Activated naive CD4-positive, alpha-beta T cell treated with anti-CD3 and anti-CD28 coated beads, Interleukin-2, amount 50 U/mL, for 24 hours (primary cell): ENCODE data around the gene S100A5.
"Not testable (repeated sequence)": the region's sequence is repeated elsewhere in the genome, so short reads cannot be mapped to it uniquely, and the experiment has no call there.

Experiments
- H3K27ac Mint-ChIP-seq: one replicate; pipeline ENCODE4 v1.8.0; 2021; ENCODE audit warnings: mild to moderate bottlenecking, mixed read lengths
- H3K27me3 Mint-ChIP-seq: one replicate; pipeline ENCODE4 v1.8.0; 2021; ENCODE audit warnings: mixed read lengths
- H3K36me3 Mint-ChIP-seq: one replicate; pipeline ENCODE4 v1.8.0; 2021; ENCODE audit warnings: mixed read lengths
- H3K4me1 Mint-ChIP-seq: one replicate; pipeline ENCODE4 v1.8.0; 2021; ENCODE audit warnings: mixed read lengths
- H3K4me3 Mint-ChIP-seq: one replicate; pipeline ENCODE4 v1.8.0; 2021; ENCODE audit warnings: mild to moderate bottlenecking, mixed read lengths
- H3K9me3 Mint-ChIP-seq: one replicate; pipeline ENCODE4 v1.8.0; 2021; ENCODE audit warnings: mixed read lengths

Gene S100A5, protein sequence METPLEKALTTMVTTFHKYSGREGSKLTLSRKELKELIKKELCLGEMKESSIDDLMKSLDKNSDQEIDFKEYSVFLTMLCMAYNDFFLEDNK

DNA sequence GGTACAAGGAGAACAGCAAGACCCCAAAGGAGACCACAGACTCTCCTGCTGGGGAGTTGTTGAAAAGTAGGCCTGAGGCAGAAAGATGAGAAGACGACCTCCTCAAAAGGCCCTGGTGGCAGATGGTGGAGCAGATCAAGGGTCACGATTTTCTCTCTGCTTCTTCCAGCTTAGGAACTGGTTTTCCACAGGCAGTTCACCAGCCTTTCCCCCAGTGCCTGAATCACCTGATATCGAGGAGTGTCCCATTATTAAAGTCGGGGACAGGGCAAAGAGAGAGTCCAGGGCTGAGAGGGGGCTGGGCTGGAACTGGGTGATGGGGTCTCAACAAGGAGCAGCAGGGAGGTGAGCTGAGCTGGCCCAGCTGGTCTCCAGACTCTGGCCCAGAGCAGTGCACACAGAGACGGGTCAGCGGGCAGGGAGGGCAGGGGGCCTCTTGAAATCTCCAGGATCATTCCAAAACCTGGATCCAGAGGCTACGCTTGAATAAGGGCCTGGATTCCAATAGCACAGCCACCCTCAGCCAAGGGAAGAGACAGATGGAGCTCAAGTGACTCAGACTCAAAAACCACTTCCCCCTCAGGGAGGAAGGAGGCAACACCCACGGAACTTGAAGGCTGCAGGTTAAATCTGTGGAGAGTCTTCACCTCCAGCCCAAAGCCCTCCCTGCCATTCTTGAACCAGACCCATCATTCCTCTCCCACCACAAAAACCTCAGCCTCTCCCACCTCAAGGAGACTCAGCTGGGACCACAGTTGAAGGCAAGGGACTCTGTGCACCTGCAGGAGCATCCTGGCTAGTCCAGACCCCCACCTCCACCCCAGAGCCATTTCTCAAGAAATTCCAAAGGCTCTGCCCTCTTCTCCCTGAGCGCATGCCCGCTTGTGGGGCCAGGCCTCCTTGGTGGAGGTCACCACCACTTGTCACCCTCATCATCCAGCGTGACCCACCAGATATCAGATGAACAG lies at the start of gene S100A5:
S100A5 (minus strand) TSS at position 541 of the 968 bp plus-strand sequence. CDS start 743 bp downstream, outside the sequence.
- peak within 1 kb of the TSS; percentile 62 for H3K4me3 Mint-ChIP-seq
- H3K27me3 Mint-ChIP-seq = no peaks in the 10 kb centered on the region
- H3K4me1 Mint-ChIP-seq = peaks cover 78% of the 10 kb centered on the region
- H3K36me3 Mint-ChIP-seq = peaks cover 3% of the 10 kb centered on the region
- H3K9me3 Mint-ChIP-seq = no peaks in the 10 kb centered on the region
- peak within 1 kb of the TSS; percentile 95 for H3K27ac Mint-ChIP-seq

DNA sequence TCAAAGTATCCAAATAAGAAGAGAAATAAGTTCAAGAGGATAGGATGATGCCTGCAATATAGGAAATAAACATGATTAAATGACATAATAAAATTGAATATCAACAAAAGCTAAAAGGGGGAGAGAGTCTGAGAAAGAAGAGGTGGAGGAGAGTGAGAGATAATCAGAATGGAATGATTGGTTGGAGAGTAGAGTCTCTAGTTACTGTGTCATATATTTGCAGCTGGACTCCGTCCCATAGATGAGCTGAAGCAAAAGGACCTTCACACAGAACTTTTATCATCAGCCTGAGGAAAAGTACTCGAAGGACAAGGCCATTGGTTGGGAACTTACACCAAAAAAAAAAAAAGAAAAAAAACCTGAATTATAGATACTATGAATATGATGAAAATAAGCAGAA lies 47.7 kb upstream of the S100A5 start:
- no peaks in the 10 kb centered on the region for H3K9me3 Mint-ChIP-seq
- no peak overlapping the region for H3K4me3 Mint-ChIP-seq
- no peaks in the 10 kb centered on the region for H3K4me1 Mint-ChIP-seq
- no peaks in the 10 kb centered on the region for H3K27me3 Mint-ChIP-seq
- H3K27ac Mint-ChIP-seq = no peak overlapping the region
- no peaks in the 10 kb centered on the region for H3K36me3 Mint-ChIP-seq

DNA sequence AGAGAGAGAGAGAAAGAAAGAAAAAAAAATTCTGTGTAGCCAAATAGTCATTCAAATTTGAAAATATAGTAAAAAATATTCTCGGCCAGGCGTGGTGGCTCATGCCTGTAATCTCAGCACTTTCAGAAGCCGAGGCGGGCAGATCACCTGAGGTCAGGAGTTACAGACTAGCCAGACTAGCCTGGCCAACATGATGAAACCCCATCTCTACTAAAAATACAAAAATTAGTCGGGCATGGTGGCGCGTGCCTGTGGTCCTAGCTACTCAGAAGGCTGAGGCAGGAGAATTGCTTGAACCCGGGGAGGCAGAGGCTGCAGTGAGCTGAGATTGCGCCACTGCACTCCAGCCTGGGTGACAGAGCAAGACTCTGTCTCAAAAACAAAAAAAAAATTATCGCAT lies 47.3 kb upstream of the S100A5 start:
- not testable (repeated sequence) for H3K27ac Mint-ChIP-seq, H3K4me3 Mint-ChIP-seq, H3K36me3 Mint-ChIP-seq, H3K9me3 Mint-ChIP-seq, H3K27me3 Mint-ChIP-seq, H3K4me1 Mint-ChIP-seq

DNA sequence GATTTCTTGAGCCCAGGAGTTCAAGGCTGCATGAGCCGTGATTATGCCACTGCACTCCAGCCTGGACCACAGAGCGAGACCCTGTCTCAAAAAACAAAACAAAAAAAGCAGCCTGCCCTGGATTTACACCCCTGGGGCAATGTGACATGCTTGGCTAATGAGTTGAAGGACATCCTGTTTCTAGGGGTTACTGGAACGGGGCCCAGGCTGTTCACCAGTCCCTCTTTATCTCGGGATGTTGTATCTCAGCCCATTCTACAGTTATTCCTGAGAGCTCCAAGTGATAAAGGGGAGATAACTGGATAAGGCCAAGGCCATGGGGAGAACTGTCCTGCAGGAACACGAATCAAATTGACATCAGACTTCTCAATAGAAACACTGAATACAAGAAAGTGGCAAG lies 46.6 kb upstream of the S100A5 start:
- no peaks in the 10 kb centered on the region for H3K9me3 Mint-ChIP-seq
- no peaks in the 10 kb centered on the region for H3K36me3 Mint-ChIP-seq
- no peaks in the 10 kb centered on the region for H3K4me1 Mint-ChIP-seq
- no peak overlapping the region for H3K27ac Mint-ChIP-seq
- no peak overlapping the region for H3K4me3 Mint-ChIP-seq
- no peaks in the 10 kb centered on the region for H3K27me3 Mint-ChIP-seq

DNA sequence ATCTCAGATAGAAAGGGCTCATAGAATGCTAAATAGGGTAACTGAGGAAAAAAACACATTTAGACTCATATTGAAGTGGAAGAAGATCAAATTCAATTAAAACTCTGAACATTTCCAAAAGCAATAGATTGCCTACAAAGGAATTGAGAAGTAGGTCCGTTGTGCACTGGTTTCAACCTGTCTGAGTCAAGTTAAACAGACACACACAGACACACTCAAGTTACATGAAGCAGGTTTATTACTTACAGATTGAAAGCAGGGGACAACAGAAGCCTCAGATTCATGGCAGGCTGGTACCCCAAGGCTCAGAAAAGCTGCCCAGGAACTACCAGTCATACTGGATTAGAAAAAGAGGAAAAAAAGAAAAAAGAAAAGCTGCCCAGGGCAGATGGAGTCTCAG lies 45.6 kb upstream of the S100A5 start:
- no peak overlapping the region for H3K27ac Mint-ChIP-seq
- H3K4me3 Mint-ChIP-seq = no peak overlapping the region
- no peaks in the 10 kb centered on the region for H3K36me3 Mint-ChIP-seq
- H3K4me1 Mint-ChIP-seq = no peaks in the 10 kb centered on the region
- H3K27me3 Mint-ChIP-seq = no peaks in the 10 kb centered on the region
- no peaks in the 10 kb centered on the region for H3K9me3 Mint-ChIP-seq

DNA sequence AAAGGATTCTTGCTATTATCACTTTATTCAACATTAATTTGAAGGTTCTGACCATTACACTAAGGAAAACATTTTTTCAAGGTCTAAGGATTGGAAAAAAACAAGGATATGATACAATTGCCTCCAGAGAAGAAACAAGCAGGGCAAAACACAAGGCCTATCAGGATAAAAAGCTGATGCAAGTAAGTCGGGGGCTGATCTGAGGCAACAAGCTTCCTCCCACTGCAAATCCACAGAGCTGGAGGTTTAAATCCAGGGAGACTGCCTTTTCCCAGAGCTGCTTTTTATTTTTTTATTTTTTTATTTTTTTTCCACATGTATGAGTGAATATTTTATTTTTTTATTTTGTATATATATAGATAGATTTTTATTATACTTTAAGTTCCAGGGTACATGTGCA lies 44.3 kb upstream of the S100A5 start:
- Mint-ChIP-seq H3K4me3 (no peak overlapping the region), H3K36me3 (no peaks in the 10 kb centered on the region), H3K9me3 (no peaks in the 10 kb centered on the region), H3K27me3 (no peaks in the 10 kb centered on the region), H3K4me1 (no peaks in the 10 kb centered on the region), H3K27ac (no peak overlapping the region)

DNA sequence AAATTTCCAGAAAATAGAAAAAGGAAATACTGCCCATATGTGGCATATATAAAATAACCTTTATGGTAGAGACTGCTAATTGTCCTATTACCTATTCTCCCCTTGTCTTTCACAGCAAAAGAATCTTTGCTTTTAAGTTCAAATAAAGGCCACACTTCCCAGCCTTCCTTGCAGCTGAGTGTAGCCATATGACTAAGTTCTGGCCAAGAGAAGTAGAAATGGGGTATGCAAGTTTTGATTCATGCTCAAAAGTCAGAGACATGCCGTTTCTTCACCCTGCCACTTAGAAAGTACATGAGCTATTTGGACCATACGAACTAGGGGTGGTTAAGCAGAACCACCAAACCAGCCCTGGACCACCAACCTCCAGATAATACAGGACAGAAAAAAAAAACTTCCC lies 43.2 kb upstream of the S100A5 start:
- no peaks in the 10 kb centered on the region for H3K27me3 Mint-ChIP-seq
- no peaks in the 10 kb centered on the region for H3K36me3 Mint-ChIP-seq
- no peak overlapping the region for H3K27ac Mint-ChIP-seq
- no peaks in the 10 kb centered on the region for H3K9me3 Mint-ChIP-seq
- no peak overlapping the region for H3K4me3 Mint-ChIP-seq
- no peaks in the 10 kb centered on the region for H3K4me1 Mint-ChIP-seq

DNA sequence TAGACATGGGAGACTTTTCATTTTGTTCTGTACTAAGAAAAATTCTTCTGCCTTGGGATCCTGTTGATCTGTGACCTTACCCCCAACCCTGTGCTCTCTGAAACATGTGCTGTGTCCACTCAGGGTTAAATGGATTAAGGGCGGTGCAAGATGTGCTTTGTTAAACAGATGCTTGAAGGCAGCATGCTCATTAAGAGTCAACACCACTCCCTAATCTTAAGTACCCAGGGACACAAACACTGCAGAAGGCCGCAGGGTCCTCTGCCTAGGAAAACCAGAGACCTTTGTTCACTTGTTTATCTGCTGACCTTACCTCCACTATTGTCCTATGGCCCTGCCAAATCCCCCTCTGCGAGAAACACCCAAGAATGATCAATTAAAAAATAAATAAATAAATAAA lies 42.8 kb upstream of the S100A5 start:
- not testable (repeated sequence) for H3K27ac Mint-ChIP-seq, H3K9me3 Mint-ChIP-seq, H3K4me1 Mint-ChIP-seq, H3K27me3 Mint-ChIP-seq, H3K36me3 Mint-ChIP-seq, H3K4me3 Mint-ChIP-seq

DNA sequence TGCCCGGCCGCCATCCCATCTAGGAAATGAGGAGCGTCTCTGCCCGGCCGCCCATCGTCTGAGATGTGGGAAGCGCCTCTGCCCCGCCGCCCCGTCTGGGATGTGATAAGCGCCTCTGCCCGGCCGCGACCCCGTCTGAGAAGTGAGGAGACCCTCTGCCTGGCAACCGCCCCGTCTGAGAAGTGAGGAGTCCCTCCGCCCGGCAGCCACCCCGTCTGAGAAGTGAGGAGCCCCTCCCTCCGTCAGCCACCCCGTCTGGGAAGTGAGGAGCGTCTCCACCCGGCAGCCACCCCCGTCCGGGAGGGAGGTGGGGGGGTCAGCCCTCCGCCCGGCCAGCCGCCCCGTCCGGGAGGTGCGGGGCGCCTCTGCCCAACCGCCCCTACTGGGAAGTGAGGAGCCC lies 42.1 kb upstream of the S100A5 start:
- H3K9me3 Mint-ChIP-seq, H3K36me3 Mint-ChIP-seq, H3K4me3 Mint-ChIP-seq, H3K27me3 Mint-ChIP-seq, H3K4me1 Mint-ChIP-seq, H3K27ac Mint-ChIP-seq: not testable (repeated sequence)

DNA sequence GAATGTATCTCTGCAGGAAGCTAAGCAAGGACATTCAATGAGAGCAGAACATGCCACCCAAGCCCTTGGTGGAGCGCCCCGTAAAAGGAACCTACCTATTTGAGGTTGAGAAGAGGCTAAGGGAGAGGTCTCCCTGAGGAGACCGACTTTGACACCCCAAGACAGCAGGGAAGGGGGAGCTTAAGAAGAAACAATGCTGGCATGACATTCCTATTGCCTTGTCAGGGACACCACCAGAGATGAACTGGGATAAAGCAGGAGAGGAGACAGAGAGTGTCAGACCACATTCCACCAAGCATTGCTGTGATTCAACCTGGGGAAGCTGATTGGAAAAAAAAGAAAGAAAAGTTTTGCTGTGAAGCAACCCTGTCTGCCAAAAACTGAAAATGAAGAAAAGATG lies 38.2 kb upstream of the S100A5 start:
- H3K9me3 Mint-ChIP-seq = no peaks in the 10 kb centered on the region
- no peak overlapping the region for H3K4me3 Mint-ChIP-seq
- H3K27me3 Mint-ChIP-seq = peaks cover 7% of the 10 kb centered on the region
- H3K4me1 Mint-ChIP-seq = no peaks in the 10 kb centered on the region
- no peak overlapping the region for H3K27ac Mint-ChIP-seq
- H3K36me3 Mint-ChIP-seq = no peaks in the 10 kb centered on the region

DNA sequence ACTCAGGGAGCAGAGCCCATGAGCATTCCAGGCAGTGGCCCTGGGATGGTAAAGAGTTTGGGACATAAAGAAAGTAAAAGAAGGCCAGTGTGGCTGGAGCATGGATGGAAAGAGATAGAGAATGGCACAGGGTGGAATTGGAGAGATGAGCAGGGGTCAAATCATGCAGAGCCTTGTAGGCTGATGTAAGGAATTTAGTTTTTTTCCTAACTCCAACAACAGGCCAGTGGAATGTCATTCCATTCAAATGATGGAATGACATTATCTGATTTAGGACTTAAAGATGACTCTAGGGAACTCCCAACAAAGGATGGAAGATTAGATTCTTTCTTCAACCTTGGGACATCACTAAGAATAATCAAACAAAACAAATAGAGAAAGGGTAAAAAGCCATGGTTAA lies 37.8 kb upstream of the S100A5 start:
- no peaks in the 10 kb centered on the region for H3K36me3 Mint-ChIP-seq
- H3K9me3 Mint-ChIP-seq = no peaks in the 10 kb centered on the region
- no peak overlapping the region for H3K4me3 Mint-ChIP-seq
- peaks cover 7% of the 10 kb centered on the region for H3K27me3 Mint-ChIP-seq
- peaks cover 3% of the 10 kb centered on the region for H3K4me1 Mint-ChIP-seq
- peak overlapping the region; percentile 66 for H3K27ac Mint-ChIP-seq

DNA sequence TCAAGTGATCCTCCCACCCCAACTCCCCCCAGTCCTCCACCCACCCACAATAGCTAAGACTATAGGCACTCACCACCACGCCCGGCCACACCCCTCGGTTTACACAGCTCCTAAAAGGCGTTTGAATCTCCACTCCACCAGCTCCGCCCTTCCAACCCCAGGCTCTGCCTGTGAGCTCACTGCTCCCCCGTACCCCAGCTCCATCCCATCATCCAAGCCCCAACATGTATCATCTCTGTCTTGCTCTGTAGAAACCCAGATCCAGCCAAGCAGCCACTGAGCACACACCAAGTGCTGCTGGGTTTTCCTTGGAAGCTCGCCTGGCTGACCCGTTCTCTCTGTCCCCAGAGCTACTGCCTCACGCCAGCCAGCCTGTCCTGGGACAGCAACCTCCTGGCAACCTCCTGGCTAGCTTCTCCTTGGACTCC lies 36.9 kb upstream of the S100A5 start:
- H3K27ac Mint-ChIP-seq = no peak overlapping the region
- peaks cover 11% of the 10 kb centered on the region for H3K4me1 Mint-ChIP-seq
- H3K27me3 Mint-ChIP-seq = peaks cover 7% of the 10 kb centered on the region
- no peaks in the 10 kb centered on the region for H3K36me3 Mint-ChIP-seq
- H3K9me3 Mint-ChIP-seq = no peaks in the 10 kb centered on the region
- no peak overlapping the region for H3K4me3 Mint-ChIP-seq

DNA sequence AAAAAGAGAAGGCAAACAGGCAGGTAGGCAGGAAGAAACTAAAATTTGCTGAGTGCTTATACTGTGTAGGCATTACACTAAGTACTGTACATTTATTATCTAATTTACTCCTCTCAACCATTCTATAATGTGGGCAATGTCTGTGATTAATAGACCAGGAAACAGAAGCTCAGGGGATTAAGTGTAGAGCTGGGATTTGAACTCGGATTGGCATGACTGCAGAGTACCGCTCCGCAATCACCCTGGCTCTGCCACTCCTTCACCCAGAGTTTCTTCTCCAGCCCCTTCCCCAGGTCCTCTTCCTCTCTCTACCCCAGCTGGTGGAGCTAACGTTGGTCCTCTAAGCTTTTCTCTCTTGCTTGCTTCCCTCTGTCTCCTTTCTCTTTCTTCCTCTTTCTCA lies 36.4 kb upstream of the S100A5 start:
- peaks cover 7% of the 10 kb centered on the region for H3K27me3 Mint-ChIP-seq
- no peak overlapping the region for H3K4me3 Mint-ChIP-seq
- H3K36me3 Mint-ChIP-seq = no peaks in the 10 kb centered on the region
- H3K4me1 Mint-ChIP-seq = peaks cover 16% of the 10 kb centered on the region
- H3K9me3 Mint-ChIP-seq = no peaks in the 10 kb centered on the region
- H3K27ac Mint-ChIP-seq = no peak overlapping the region

DNA sequence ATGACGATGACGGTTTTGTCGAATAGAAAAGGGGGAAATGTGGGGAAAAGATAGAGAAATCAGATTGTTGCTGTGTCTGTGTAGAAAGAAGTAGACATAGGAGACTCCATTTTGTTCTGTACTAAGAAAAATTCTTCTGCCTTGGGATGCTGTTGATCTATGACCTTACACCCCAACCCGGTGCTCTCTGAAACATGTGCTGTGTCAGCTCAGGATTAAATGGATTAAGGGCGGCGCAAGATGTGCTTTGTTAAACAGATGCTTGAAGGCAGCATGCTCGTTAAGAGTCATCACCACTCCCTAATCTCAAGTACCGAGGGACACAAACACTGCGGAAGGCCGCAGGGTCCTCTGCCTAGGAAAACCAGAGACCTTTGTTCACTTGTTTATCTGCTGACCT lies 34.8 kb upstream of the S100A5 start:
- peaks cover 24% of the 10 kb centered on the region for H3K4me1 Mint-ChIP-seq
- not testable (repeated sequence) for H3K9me3 Mint-ChIP-seq, H3K27me3 Mint-ChIP-seq, H3K36me3 Mint-ChIP-seq, H3K4me3 Mint-ChIP-seq, H3K27ac Mint-ChIP-seq

DNA sequence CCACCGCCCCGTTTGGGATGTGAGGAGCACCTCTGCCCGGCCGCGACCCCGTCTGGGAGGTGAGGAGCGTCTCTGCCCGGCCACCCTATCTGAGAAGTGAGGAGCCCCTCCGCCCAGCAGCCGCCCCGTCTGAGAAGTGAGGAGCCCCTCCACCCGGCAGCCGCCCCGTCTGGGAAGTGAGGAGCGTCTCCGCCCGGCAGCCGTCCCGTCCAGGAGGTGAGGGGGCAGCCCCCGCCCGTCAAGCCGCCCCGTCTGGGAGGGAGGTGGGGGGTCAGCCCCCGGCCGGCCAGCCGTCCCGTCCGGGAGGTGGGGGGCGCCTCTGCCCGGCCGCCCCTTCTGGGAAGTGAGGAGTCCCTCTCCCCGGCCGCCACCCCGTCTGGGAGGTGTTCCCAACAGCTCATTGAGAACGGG lies 34.4 kb upstream of the S100A5 start:
- H3K27me3 Mint-ChIP-seq, H3K27ac Mint-ChIP-seq, H3K4me3 Mint-ChIP-seq, H3K36me3 Mint-ChIP-seq, H3K9me3 Mint-ChIP-seq: not testable (repeated sequence)
- H3K4me1 Mint-ChIP-seq = peaks cover 24% of the 10 kb centered on the region

DNA sequence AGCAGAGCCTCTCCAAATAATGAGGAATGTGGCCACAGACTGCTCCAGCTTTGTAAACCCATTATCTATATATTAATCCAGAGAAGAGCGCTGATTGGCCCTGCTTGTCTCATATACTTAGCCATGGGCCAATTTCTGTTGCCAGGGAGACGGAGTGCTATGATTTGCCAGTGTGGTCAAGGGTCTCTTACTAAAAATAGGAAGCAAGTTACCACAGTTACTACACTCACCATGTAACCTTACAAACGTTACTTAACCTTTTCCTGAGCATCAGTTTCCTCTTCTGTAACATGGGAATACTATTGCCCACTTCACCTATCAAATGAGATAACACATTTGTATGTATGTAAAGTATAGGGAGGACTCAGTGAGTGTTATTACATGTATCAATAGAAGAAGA lies 32.6 kb upstream of the S100A5 start:
- Mint-ChIP-seq H3K4me1 (peaks cover 29% of the 10 kb centered on the region), H3K4me3 (peak overlapping the region; percentile 41), H3K27me3 (peaks cover 5% of the 10 kb centered on the region), H3K27ac (peak overlapping the region; percentile 71), H3K9me3 (no peaks in the 10 kb centered on the region), H3K36me3 (no peaks in the 10 kb centered on the region)
